Kidney capillary endothelial cell (primary cell): ENCODE results near the gene JPH3.
A peak's percentile ranks its signal among the peaks of the same experiment; 100 is the strongest.
"Not testable (repeated sequence)": the region's sequence is repeated elsewhere in the genome, so short reads cannot be mapped to it uniquely, and the experiment has no call there.

ENCODE experiments used
- DNase-seq: peaks from one replicate; pipeline ENCODE4 v3.0.0-alpha.2; 2018; ENCODE audit warnings: low spot score

The JPH3 gene

DNA sequence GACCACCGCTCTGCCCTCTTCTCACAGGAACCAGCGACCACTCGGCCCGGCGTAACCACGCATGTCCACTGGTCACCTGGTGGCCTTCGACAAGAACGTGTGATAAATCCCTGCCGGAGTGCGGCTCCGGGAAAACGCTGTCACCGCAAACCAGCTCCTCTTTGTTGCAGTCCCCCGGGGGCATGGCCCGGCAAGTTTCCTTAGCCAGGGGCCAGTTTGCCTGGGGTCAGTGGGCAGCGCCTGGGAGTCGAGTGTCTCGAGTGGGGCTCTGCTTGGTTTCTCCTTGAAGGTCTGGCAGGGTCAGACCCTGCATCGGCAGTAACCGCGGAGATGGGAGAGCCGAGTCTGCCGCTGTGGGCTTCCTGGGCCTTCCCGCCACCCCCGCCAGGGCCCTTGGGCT lies 52.5 kb downstream of the JPH3 start:
- DNase-seq: no peak

DNA sequence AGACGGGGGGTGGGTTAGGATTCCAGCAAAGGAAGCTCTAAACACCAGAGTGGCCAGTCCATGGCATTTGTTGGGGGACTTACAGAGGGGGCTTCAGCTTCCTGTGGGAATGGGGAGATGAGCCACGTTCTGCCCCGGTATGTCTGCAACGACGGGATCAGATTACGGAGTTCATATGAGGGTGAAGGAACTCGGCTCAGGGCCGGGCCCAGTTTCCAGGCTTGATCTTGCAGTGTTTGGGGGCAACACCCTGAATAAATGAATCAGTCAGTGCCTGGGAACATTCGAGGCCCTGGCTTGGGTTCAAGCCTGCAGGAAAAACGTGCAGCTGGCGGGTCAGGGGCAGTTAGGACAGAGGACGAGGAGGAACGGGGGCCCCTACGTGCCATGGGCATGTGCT lies 54.0 kb downstream of the JPH3 start:
- no peak for DNase-seq

DNA sequence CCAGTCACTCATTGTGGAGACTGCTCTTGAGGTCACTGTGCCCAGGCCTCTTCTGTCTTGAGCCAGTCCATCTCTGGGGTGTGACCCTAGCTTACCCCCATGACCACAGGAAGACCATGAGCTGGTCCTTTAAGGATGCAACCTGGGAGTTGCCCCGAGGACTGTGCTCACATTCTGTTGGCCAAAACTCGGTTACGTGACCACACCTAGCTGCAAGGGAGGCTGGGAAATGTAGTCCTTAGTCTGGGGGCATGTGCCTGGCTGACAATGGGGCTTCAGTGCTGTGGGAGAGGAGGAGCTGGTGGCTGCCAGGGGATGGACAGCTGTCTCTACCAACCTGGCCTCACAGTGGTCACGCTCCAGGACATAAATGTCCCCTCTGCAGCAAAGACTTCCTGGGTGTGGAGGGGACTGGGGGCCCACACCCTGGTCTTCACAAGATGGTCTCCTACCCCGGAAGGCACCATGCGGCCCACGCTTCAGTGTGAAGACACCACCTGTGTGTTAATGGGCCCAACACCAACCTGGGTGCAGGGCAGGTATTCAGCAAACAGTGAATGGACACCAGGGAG lies 55.4 kb downstream of the JPH3 start:
- no peak for DNase-seq

DNA sequence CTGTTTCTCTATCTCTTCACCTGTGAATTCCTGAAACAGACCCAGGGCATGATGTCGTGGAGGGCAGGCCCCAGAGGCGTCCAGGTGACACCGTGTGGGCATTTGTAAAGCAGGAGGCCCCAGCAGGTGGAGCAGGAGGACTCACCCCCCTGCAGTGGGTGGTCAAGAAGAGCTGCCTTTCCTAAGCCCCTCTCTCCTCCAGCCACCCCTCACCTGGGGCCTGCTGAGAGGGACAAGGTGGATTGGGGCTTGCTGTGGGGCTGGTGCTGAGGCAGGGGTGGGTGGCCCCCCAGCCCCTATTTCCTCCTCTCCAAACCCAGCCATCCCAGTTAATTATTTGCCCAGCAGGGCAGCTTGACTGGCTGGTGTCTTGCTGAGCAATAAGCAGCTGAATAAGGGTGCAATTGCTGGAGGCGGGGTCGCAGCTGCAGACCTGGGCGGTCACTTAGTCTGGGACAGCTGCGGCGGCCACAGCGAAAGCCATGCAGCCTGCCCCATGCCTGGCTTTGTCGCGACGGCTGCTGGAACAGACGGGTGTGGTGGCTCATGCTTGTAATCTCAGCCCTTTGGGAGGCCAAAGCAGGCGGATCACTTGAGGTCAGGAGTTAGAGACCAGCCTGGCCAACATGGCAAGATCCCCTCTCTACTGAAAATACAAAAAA lies 56.4 kb downstream of the JPH3 start:
- no peak for DNase-seq

DNA sequence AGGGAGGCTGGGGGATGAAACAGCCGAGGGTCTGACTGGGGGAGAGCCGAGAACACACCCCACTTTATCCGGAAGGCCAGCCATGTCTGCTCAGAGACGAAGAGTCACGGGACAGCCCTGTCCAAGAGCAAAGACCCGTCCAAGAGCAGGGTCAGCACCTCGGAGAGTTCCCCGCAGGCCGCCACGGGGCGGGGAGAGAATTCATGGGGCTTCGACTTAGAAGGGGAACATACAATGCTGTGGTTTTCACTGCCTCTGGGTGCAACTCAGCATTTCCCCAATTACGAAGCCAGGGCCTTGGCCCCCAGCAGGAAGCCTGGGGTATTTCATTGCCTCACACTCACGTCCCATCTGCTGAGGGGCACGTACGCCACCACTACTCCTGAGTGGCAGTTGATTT lies 59.3 kb downstream of the JPH3 start:
- DNase-seq: peak; percentile 46

DNA sequence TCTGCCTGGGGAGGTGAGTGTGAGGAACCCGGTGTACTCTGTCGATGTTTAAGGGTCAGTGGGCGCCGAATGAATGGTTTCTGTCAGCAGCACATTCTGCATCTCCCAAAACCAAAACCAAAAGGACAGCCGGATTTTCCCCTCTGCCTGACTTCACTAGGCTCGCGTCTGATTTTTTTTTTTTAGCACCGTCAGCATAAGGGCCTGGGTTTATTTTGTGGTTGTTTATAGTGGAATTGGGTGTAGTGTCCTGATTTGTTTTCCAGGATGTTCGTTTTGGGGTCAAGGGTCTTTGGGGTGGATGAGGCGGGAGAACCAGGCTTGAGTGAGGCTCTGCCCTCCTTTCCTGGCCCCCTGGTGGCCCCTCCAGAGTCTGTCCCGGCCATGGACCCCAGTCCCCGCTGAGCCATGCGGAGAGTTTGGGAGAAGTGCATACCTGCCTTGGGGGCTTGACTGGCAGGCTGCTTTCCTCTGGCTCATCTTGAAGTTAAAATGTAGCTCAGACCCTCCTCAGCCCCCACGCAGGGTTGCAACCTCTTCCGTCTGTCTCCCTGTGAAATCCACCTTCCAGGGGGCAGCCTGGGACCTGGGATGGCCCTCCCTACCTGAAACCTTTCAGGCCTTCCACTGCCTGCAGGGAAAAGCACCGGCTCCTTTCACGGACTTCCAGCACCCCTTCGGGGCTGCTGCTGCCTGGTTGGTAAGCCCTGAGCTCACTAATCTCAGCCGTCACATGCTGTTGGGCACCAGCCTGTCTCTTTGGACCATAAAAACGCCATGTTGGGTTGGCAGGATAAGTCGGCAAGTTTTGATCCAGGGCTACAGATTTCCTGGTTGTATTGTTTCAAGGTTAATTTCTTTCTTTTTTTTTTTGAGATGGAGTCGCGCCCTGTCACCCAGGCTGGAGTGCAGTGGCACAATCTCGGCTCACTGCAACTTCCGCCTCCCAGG lies 60.2 kb downstream of the JPH3 start:
- DNase-seq: no peak

DNA sequence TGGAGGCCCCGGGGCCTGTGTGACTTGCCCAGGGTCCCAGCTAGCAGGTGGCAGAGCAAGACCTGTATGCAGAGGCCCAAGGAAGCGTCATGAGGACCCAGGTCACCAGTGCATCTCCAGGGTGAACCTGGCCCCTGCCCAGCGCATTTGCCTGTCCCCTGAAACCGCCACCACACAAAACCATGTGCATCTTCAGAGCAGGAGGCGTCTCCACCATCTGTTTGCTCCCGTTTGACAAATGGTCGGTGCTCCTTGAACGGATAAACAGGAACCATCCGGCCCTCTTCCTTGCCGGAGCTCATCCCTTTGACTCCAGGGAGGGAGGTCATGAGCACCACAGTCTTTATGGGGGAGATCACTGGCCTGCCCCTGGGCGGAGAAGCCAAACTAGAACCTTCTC lies 62.5 kb downstream of the JPH3 start:
- no peak for DNase-seq

DNA sequence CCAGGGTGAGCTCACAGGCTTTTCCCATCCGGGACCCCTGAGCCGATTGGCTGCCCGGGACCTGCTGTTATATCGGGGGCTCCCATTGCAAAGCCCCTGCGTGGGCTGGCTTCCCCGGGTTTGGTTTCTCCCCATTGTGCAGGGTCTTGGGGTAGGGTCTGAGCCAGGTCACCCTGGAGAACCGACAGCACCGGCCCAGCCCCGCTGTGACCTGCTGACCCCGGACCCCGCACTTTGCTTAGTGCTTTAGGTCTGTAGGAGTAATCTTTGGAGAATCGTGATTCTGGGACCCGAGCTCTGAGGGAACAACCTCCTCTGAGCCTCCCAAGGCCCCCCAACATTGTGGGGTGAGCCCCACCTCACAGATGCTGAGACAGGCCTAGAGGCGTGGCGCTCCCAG lies 62.9 kb downstream of the JPH3 start:
- no peak for DNase-seq

DNA sequence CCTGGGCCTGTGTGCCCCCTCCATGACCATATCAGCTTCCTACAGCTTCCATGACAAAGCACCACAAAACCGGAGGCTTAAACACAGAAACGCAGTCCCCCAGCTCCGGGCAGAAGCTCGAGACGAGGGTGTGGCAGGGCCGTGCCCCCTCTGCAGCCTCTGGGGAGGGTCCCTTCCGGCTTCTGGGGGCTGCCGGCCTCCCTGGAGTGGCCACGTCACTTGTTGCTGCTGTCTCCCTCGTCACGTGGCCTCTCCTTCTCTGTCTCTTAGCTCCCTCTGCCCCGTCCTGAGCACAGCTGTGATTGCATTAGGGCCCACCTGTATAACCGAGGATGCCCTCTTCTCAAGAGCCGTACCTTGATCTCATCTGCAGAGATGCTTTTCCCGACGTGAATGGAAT lies 64.6 kb downstream of the JPH3 start:
- DNase-seq: no peak

DNA sequence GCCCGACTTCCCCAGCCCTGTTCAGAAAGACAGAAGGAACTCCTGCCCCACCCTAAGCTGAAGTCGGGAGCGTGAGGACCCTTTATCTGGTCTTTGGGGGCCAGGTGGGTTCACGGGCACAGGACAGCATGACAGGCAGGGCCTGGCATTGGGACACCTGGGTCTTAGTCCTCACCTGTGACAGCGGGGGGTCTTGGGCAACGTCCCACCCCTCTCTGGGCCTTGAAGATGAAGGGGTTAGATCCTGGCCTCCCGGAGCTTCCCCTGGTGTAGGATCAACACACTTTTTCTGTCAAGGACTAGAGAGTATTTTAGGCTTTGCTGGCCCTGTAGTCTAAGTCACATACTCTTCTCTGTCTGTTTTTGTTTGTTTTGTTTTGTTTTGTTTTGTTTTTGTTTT lies 65.1 kb downstream of the JPH3 start:
- DNase-seq: no peak

DNA sequence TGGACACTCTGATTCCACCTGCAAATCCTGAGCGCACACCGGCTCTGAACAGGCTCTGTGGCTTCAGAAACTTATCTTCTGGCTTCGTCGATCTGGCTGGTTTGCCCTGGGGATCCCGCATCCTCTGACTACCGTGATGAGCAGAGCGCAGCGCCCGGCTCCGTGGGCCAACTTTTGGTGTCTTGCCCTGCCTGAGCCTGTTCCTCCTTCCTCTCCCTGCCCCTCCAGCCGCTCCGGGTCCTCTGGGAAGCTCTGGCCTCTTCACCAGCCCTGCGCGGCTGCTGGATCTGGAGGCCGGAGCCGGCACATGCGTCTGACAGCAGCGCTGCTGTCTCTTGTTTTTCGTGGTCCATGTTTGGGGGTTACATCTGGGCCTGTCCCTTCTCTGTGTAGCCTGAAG lies 65.6 kb downstream of the JPH3 start:
- no peak for DNase-seq

DNA sequence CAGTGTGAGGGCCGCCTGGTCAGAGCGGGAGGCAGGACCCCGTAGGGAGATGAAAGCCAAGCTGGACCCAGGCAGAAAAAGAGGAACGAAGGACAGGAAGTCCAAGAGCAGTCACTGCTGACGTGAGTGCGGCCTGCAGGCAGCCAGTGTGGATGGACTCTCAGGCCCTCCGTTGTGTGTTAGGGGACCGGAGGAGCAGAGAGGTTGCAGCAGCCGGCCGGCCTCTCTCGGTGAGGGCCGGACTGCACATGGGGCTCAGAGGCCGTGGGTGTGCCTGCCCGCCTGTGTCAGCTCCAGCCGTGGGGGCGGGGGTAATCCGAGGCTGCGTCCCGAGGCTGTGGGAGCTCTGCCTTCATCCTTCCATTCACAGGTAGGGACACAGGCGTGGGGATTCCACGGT lies 67.4 kb downstream of the JPH3 start:
- DNase-seq: no peak

DNA sequence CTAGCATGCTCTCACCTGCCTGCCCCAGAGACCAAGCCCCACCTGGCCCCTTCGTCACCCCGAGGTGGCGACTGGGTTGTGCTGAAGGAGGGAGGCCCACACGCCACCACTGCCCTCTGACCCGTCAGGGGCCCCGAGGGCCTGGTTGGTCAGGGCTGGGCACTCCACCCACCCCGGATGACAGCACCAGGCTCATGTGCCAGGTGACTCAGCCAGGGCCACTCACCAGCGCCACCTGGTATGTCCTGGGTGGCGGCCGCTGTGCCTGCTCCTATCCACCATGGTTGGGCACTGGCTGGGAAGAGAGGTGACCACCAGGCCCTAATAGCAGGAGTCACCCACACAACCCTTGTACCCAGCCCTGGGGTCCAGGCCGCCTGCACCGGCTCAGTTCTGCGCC lies 68.9 kb downstream of the JPH3 start:
- DNase-seq: no peak

DNA sequence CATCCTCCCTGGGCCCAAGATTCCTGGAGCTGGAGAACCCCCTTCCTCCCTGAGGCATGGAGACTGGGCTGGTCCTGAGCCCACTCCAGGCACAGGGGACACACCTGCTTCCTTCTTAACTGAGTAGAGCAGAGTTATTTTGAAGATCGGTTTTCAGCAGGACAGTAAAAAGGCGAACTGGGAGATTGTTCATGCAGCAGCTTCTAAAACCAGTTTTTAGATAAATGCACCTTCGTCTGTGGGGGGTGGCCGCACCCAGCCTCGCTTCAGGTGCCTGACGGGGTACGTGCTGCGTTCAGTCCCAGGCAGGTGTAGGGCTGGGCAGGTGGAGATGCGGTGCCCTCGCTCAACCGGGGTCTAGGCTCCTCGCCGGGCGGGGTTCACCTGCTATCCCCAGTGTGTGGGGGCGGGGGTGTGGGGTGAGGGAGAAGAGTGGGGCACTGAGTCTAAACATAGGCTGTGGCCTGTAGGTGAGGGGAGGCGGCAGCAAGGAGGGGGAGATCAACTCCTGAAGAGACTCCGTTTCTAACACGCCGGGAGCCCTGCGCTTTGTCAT lies 69.5 kb downstream of the JPH3 start:
- no peak for DNase-seq

DNA sequence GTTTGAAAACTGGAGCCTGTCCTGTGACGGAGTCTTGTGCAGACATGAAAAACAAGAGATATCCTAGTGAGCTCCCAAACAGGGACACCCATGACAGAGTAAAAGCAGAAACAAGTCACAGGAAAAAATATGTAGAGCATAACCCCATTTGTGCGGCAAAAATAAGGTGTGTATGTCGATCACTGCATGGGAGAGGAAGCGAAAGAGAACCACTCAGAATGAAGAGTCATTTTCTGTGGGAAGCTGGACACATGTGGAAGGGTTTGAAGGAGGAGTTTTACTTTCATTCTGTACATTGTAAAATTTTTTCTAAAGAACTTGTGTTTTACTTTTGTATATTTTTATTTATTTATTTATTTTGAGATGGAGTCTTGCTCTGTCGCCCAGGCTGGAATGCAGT lies 72.1 kb downstream of the JPH3 start:
- no peak for DNase-seq

DNA sequence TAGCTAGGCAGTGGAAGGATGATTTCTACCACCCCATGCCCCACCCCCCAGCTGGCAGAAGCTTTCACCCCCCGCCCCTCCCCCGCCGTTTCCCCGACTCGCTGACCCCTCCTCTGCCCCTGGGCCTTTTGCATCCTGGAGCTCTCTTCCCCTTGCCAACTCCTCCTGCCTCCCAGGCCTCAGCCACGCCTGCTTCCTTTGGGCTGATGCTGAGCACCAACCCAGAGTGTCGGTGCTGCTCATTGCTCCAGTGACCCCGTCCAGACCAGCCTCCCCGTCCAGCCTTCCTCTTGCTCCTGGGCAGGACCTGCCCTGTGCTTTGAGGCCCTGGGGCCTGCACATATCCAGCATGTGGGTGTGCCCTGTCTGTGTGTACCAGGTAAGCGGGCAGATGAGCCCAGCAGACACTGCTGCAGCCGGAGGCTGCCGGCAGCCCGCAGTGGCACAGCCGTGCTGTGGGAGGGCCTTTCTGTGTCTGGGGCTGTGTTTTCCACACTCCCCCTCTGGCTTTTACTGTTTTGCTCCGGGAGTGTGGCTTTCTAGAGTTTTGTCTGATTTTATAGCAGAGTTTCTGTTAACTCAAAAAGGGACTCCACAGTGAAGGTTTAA lies 72.9 kb downstream of the JPH3 start:
- no peak for DNase-seq

DNA sequence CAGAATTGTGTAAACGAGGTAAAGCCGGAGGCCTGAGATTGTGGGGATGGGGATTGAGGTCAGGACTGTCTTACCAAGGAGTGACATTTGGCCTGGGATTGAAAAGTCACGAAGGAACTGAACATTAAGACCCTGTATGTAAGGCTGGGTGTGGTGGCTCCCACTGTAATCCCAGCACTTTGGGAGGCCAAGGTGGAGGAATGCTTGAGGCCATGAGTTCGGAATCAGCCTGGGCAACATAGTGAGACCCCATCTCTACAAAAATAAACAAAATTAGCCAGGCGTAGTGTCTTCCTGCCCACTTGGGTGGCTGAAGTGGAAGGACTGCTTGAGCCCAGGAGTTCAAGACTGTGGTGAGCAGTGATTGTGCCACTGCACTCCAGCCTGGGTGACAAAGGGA lies 75.5 kb downstream of the JPH3 start:
- no peak for DNase-seq

DNA sequence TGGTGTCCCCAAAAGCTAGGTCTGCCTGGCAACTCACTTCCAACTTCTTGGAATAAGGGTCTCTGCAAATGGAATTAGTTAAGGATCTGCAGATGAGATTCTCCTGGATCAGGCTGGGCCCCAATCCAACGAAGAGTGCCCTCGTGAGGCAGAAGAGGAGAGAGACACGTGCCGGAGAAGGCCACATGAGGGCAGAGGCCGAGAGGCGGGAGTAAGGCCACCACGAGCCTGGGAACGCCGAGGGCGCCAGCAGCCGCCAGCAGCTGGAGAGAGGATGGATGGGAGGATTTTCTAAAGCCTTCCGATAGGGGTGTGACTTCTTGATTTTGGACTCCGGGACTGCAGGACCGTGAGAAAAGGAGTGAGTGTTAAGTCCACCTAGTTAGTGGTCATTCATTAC lies 76.3 kb downstream of the JPH3 start:
- no peak for DNase-seq

DNA sequence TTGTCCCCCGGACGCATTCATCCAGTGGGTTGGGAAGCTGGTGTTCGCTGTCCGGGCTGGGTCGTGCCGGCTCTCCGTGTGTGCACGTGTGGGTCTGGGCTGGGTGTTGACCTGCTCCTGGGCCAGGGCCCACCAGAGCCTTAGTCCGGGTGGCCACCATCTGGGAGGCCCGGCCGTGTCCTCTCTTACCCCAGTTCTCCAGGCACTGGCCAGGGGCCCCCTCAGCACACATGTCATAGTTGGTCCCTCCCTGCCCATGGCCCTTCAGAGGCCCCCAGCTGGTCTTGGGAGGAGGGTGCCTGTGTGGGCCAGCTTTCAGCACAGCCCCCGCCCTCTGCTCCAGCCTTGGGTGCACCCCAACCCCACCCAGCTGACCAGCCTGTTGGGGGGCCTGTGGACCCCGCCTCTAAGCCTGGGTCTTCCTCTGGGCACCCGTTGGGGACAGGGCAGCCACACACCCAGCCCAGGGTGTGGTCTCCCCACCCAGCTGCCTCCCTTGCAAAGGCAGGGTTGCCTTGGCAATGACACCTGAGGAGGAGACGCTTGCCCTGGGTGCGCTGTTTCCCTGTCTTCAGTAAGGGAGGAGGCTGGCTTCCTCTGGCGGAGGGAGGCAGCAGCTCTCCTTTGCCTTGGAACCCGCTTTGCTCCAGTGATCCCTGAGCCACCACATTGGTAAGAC lies 77.4 kb downstream of the JPH3 start:
- no peak for DNase-seq

DNA sequence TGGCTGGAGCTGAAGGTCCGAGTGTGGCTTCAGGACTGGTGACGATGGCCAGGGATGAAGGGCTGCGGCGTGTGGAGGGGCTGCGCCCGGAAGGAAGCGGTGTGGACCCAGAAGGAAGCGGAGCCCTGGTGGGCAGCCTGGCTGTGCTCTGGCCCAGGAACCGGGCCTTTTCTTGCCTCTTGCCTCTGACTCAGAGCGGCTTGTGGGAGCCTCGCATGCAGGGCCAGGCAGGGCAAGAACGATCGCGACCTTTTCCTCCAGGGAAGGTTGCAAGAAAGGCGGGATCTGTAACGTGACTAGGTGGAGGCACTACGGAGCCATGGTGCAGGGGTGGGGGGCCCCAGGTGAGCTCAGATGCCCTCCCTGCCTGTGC lies 78.0 kb downstream of the JPH3 start:
- no peak for DNase-seq

DNA sequence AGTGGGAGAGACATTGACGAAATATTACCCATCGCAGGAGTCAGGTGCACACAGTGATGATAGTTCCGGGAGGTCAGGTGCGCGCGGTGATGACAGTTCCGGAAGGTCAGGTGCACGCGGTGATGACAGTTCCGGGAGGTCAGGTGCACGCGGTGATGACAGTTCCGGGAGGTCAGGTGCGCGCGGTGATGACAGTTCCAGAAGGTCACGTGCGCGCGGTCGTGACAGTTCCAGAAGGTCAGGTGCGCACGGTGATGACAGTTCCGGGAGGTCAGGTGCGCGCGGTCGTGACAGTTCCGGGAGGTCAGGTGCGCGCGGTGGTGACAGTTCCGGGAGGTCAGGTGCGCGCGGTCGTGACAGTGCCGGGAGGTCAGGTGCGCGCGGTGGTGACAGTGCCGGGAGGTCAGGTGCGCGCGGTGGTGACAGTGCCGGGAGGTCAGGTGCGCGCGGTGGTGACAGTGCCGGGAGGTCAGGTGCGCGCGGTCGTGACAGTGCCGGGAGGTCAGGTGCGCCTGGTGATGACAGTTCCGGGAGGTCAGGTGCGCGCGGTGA lies 78.8 kb downstream of the JPH3 start:
- DNase-seq: not testable (repeated sequence)
